Measurements from ENCODE around the gene NAP1L5.

Gene NAP1L5

GRCh38 chr4:88697588-88698329 lies at the start of gene NAP1L5:
Gene NAP1L5 (minus strand): TSS chr4:88697829. CDS start chr4:88697754, 75 bp downstream.
- no peak for DNase-seq

GRCh38 chr4:88747351-88747750 lies 49.7 kb upstream of the NAP1L5 start:
- no peak for DNase-seq

- no peak for DNase-seq
These were observed 48.6 kb upstream of the NAP1L5 start for GRCh38 chr4:88746206-88746605.

GRCh38 chr4:88745581-88746163 lies 48.0 kb upstream of the NAP1L5 start:
- DNase-seq: no peak

- no peak for DNase-seq
These were observed 47.5 kb upstream of the NAP1L5 start for GRCh38 chr4:88745175-88745574.

GRCh38 chr4:88744609-88745008 lies 47.0 kb upstream of the NAP1L5 start:
- no peak for DNase-seq

GRCh38 chr4:88743696-88744095 lies 46.1 kb upstream of the NAP1L5 start:
- no peak for DNase-seq

- no peak for DNase-seq
These were observed 44.9 kb upstream of the NAP1L5 start for GRCh38 chr4:88742561-88742960.

- DNase-seq: no peak
These were observed 40.6 kb upstream of the NAP1L5 start for GRCh38 chr4:88738180-88738579.

GRCh38 chr4:88737307-88737941 lies 39.8 kb upstream of the NAP1L5 start:
- no peak for DNase-seq

- no peak for DNase-seq
These were observed 38.6 kb upstream of the NAP1L5 start for GRCh38 chr4:88736264-88736663.

- DNase-seq: no peak
These were observed 37.9 kb upstream of the NAP1L5 start for GRCh38 chr4:88735564-88735963.

GRCh38 chr4:88734403-88734949 lies 36.8 kb upstream of the NAP1L5 start:
- no peak for DNase-seq

- no peak for DNase-seq
These were observed 35.2 kb upstream of the NAP1L5 start for GRCh38 chr4:88732714-88733368.

- DNase-seq: no peak
These were observed 33.8 kb upstream of the NAP1L5 start for GRCh38 chr4:88731381-88731780.

- no peak for DNase-seq
These were observed 33.2 kb upstream of the NAP1L5 start for GRCh38 chr4:88730811-88731210.

- DNase-seq: no peak
These were observed 31.6 kb upstream of the NAP1L5 start for GRCh38 chr4:88729146-88729760.

- no peak for DNase-seq
These were observed 30.5 kb upstream of the NAP1L5 start for GRCh38 chr4:88728146-88728545.

GRCh38 chr4:88725986-88726385 lies 28.4 kb upstream of the NAP1L5 start:
- DNase-seq: no peak

GRCh38 chr4:88725143-88725542 lies 27.5 kb upstream of the NAP1L5 start:
- no peak for DNase-seq

GRCh38 chr4:88724406-88724805 lies 26.8 kb upstream of the NAP1L5 start:
- no peak for DNase-seq

- no peak for DNase-seq
These were observed 25.2 kb upstream of the NAP1L5 start for GRCh38 chr4:88722828-88723227.

- DNase-seq: no peak
These were observed 24.7 kb upstream of the NAP1L5 start for GRCh38 chr4:88722276-88722780.

Measured in NCI-H774 (cell line).